ENCODE measurements around the gene XYLT1. TPM values are rescaled to one million over a fixed set of nuclear protein-coding genes. Genes with fewer than 3 reads are reported as not detected.

The XYLT1 gene
- total and polyA plus RNA-seq, 2 experiments from 2014 or later, result 4.5 to 26.3 TPM

- 2 to 4% methylated on average over 7 of the region's 7 CpGs for WGBS, 2 experiments (ENCODE audit: low coverage in 1 of 2, low lambda C conversion rate in 2 of 2, missing lambda C conversion rate in 2 of 2)
- H3K9me2 ChIP-seq (ENCODE audit: insufficient read depth), result no peaks in the 10 kb centered on the region
- peak; percentile 77 for DNase-seq
- H3K4me3 ChIP-seq, result no peak overlapping the region; the same call in 1 of the 2 replicates
- no peaks in the 10 kb centered on the region for H3K9me3 ChIP-seq (ENCODE audit: low read depth)
- no peak overlapping the region for H3K9ac ChIP-seq
- peak overlapping the region; percentile 60 for H3K4me2 ChIP-seq (ENCODE audit: unreplicated experiment)
- peaks cover 19% of the 10 kb centered on the region for H3K4me1 ChIP-seq (ENCODE audit: insufficient read depth)
- peaks cover 30% of the 10 kb centered on the region for H3F3A ChIP-seq (ENCODE audit: insufficient read depth)
- peaks cover 13% of the 10 kb centered on the region for H4K20me1 ChIP-seq (ENCODE audit: insufficient read depth)
- peaks cover 78% of the 10 kb centered on the region for H3K79me2 ChIP-seq (ENCODE audit: insufficient read depth)
- no peak overlapping the region for H2AFZ ChIP-seq
- no peaks in the 10 kb centered on the region for H3K36me3 ChIP-seq (ENCODE audit: low read depth)
- in situ Hi-C loops (cut with MboI), result no loop called here
- TF ChIP-seq EZH2 (IDR thresholded peaks at IDR 0.05; ENCODE audit: insufficient read depth, poor library complexity, severe bottlenecking) (no peak), EZH2phosphoT487 (IDR thresholded peaks at IDR 0.05; ENCODE audit: insufficient read depth, low read depth) (no peak)
- peak overlapping the region; percentile 40 for H3K27ac ChIP-seq
- no peaks in the 10 kb centered on the region for H3K27me3 ChIP-seq (replicated peaks; ENCODE audit: insufficient read depth)
These were observed 245.2 kb downstream of the XYLT1 start for GRCh38 chr16:17225541-17225940.

- H3K4me2 ChIP-seq (ENCODE audit: unreplicated experiment), result peak overlapping the region; percentile 60
- peaks cover 30% of the 10 kb centered on the region for H3F3A ChIP-seq (ENCODE audit: insufficient read depth)
- H3K27me3 ChIP-seq (replicated peaks; ENCODE audit: insufficient read depth), result no peaks in the 10 kb centered on the region
- H3K9me2 ChIP-seq (ENCODE audit: insufficient read depth), result no peaks in the 10 kb centered on the region
- H3K79me2 ChIP-seq (ENCODE audit: insufficient read depth), result peaks cover 77% of the 10 kb centered on the region
- 17 to 23% methylated on average over 4 of the region's 4 CpGs for WGBS, 2 experiments (ENCODE audit: low coverage in 1 of 2, low lambda C conversion rate in 2 of 2, missing lambda C conversion rate in 2 of 2)
- peak; percentile 78 for DNase-seq
- H3K9me3 ChIP-seq (ENCODE audit: low read depth), result no peaks in the 10 kb centered on the region
- no peak overlapping the region for H3K9ac ChIP-seq
- TF ChIP-seq EZH2phosphoT487 (IDR thresholded peaks at IDR 0.05; ENCODE audit: insufficient read depth, low read depth), result no peak
- TF ChIP-seq EZH2 (IDR thresholded peaks at IDR 0.05; ENCODE audit: insufficient read depth, poor library complexity, severe bottlenecking), result no peak
- H3K27ac ChIP-seq, result peak overlapping the region; percentile 40
- in situ Hi-C loops (cut with MboI), result no loop called here
- H2AFZ ChIP-seq, result no peak overlapping the region
- peaks cover 13% of the 10 kb centered on the region for H4K20me1 ChIP-seq (ENCODE audit: insufficient read depth)
- H3K4me1 ChIP-seq (ENCODE audit: insufficient read depth), result peaks cover 19% of the 10 kb centered on the region
- no peaks in the 10 kb centered on the region for H3K36me3 ChIP-seq (ENCODE audit: low read depth)
- H3K4me3 ChIP-seq, result no peak overlapping the region; the same call in 1 of the 2 replicates
These were observed 245.9 kb downstream of the XYLT1 start for GRCh38 chr16:17224879-17225281.

- H3K9ac ChIP-seq, result no peak overlapping the region
- DNase-seq, result no peak
- no peaks in the 10 kb centered on the region for H3K9me3 ChIP-seq (ENCODE audit: low read depth)
- in situ Hi-C loops (cut with MboI), result no loop called here
- peak overlapping the region; percentile 60 for H3K4me2 ChIP-seq (ENCODE audit: unreplicated experiment)
- no peaks in the 10 kb centered on the region for H3K36me3 ChIP-seq (ENCODE audit: low read depth)
- no peaks in the 10 kb centered on the region for H3K9me2 ChIP-seq (ENCODE audit: insufficient read depth)
- no peak overlapping the region for H2AFZ ChIP-seq
- H3K27ac ChIP-seq, result no peak overlapping the region
- peaks cover 19% of the 10 kb centered on the region for H3K4me1 ChIP-seq (ENCODE audit: insufficient read depth)
- peaks cover 13% of the 10 kb centered on the region for H4K20me1 ChIP-seq (ENCODE audit: insufficient read depth)
- H3K79me2 ChIP-seq (ENCODE audit: insufficient read depth), result peaks cover 77% of the 10 kb centered on the region
- no peak overlapping the region for H3K4me3 ChIP-seq
- H3K27me3 ChIP-seq (replicated peaks; ENCODE audit: insufficient read depth), result no peaks in the 10 kb centered on the region
- H3F3A ChIP-seq (ENCODE audit: insufficient read depth), result peaks cover 30% of the 10 kb centered on the region
- WGBS, 2 experiments (ENCODE audit: low coverage in 1 of 2, low lambda C conversion rate in 2 of 2, missing lambda C conversion rate in 2 of 2), result 95 to 97% methylated on average over 5 of the region's 5 CpGs
- no peak for TF ChIP-seq EZH2 (IDR thresholded peaks at IDR 0.05; ENCODE audit: insufficient read depth, poor library complexity, severe bottlenecking)
- TF ChIP-seq EZH2phosphoT487 (IDR thresholded peaks at IDR 0.05; ENCODE audit: insufficient read depth, low read depth), result no peak
These were observed 246.4 kb downstream of the XYLT1 start for GRCh38 chr16:17224350-17224749.

GRCh38 chr16:17223576-17223975, 247.2 kb downstream of the XYLT1 start:
- H3K27ac ChIP-seq, result no peak overlapping the region

More at GRCh38 chr16:17223576-17223975, 247.2 kb downstream of the XYLT1 start:
- WGBS, 2 experiments (ENCODE audit: low coverage in 1 of 2, low lambda C conversion rate in 2 of 2, missing lambda C conversion rate in 2 of 2), result 98% methylated on average over 3 of the region's 3 CpGs
- Histone ChIP-seq H3K4me3 (no peak overlapping the region), H3K9me3 (ENCODE audit: low read depth) (no peaks in the 10 kb centered on the region), H2AFZ (no peak overlapping the region), H3F3A (ENCODE audit: insufficient read depth) (peaks cover 30% of the 10 kb centered on the region), H3K4me1 (ENCODE audit: insufficient read depth) (peaks cover 19% of the 10 kb centered on the region), H3K36me3 (ENCODE audit: low read depth) (no peaks in the 10 kb centered on the region), H3K79me2 (ENCODE audit: insufficient read depth) (peaks cover 74% of the 10 kb centered on the region), H3K9me2 (ENCODE audit: insufficient read depth) (no peaks in the 10 kb centered on the region), H3K27me3 (replicated peaks; ENCODE audit: insufficient read depth) (no peaks in the 10 kb centered on the region), H4K20me1 (ENCODE audit: insufficient read depth) (peaks cover 13% of the 10 kb centered on the region), H3K9ac (no peak overlapping the region), H3K4me2 (ENCODE audit: unreplicated experiment) (no peak overlapping the region)
- no peak for DNase-seq
- in situ Hi-C loops (cut with MboI), result no loop called here
- TF ChIP-seq EZH2 (IDR thresholded peaks at IDR 0.05; ENCODE audit: insufficient read depth, poor library complexity, severe bottlenecking) (no peak), EZH2phosphoT487 (IDR thresholded peaks at IDR 0.05; ENCODE audit: insufficient read depth, low read depth) (no peak)
